NCI-H82 treated with DMSO at 0.1 percent for 48 hours (cell line): ENCODE results near the gene TMEM182.

ENCODE experiments used
- DNase-seq: peaks from one replicate; lab custom pipeline; 2025; ENCODE audit not compliant: unreplicated experiment; lab: John Stamatoyannopoulos, UW

The TMEM182 gene

GRCh38 chr2:102852867-102853266, 91.0 kb downstream of the TMEM182 start:
- DNase-seq: no peak
